ENCODE data around the gene RNF44. TPM values are rescaled to one million over a fixed set of nuclear protein-coding genes. Genes with fewer than 3 reads are reported as not detected.
"Not testable (repeated sequence)": the region's sequence is repeated elsewhere in the genome, so short reads cannot be mapped to it uniquely, and the experiment has no call there.

RNF44 gene
- total RNA-seq, 1 donor from 2014 or later, result 26.1 TPM

DNA sequence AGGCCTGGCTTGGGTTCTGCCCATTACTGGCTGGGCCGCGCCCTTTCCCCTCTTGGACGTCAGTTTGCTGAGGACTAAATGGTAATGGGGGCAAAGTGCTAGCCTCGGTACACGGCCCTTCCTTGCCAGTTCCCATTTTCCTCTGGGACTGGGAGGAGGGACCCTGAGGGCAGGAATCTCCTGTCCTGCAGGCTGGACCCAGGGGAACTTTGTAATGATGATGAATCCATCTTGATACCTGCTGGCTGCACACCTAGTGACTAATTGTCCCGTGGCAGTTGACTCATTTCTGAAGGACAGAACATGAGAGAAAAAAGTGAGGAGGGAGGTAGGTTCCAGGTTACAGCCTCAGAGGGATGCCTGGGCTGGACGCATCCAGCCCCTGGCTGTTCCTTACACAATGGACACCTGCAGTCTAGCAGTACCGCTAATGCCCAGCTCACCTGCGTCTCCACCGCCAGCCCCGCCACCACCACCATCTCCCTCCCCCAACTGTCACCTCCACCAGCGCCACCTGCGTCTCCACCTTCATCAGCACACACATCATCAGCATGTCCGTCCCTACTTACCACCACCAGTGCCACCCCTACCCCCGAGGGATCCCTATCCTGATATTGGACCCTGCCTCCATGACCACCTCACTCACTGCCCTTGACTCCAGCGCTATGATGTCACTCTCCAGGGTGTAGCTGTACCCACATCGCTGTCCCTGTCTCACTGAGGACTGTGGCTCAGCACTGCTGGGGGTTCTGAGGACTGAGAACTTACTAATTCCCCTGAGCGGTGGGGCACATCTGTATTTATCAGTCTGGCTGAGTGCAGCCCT lies 16.3 kb upstream of the RNF44 start:
- DNase-seq (ENCODE audit: extremely low read depth, low read depth, low spot score), result no peak

DNA sequence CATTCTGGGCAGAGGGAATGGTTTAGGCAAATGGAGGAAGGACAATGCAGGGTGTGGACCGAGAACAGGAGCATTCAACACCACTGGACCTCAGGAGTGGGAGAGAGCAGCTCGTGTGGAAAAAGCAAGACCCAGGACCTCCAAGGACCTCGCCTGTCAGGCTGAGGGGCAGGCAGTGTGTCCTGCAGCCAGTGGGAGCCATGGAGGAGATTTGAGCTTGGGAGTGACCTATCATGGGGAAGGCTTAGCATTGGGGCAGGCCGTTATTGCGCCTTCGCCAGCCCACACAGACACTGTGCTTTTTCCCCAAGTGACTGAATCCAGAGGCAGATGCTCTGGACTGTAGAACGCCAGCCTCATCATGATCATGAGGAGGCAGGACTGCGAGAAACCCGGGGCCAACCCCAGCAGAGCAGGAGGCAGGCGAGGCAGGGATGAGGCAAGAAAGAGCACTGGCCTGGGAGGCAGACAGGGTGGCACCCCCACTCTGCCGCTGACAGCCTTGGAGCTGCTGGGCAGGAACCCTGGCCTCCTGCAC lies 15.2 kb upstream of the RNF44 start:
- no peak for DNase-seq (ENCODE audit: extremely low read depth, low read depth, low spot score)

DNA sequence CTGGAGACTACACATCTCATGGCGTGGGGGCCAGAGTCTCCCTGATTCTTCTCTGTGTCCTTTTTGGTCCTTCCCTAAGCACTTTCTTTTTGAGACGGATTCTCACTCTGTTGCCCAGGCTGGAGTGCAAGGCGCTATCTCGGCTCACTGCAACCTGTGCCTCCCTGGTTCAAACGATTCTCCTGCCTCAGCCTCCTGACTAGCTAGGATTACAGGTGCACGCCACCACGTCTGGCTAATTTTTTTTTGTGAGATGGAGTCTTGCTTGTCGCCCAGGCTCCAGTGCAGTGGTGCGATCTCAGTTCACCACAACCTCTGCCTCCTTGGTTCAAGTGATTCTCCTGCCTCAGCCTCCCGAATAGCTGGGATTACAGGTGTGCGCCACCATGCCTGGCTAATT lies 13.7 kb upstream of the RNF44 start:
- DNase-seq (ENCODE audit: extremely low read depth, low read depth, low spot score), result not testable (repeated sequence)

DNA sequence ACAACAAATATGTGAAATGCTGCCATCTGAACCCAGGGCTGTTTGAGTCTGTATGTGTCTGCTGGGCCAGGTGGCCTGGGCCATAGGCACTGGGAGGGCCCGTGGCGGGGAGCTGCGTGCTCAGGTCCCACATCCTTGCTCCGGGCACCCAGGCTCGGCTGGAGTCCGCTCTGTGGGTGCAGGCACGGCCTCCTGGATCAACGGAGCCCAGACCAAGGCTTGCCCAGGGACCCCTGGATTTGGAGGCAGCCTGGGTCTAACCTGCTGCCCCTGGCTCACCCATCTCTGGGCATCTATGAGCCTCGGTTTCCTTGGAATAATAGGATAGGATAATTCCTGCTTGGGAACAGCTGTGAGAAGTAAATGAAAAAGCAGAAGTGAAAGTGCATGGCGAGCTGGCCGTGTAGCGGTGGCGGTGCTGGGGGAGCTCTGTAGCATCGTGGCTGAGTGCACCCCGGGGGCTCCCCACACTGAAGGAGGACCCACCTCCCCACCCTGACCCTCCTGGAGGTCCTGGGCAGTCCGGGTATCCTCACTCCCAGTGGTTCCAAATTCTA lies 13.2 kb upstream of the RNF44 start:
- DNase-seq (ENCODE audit: extremely low read depth, low read depth, low spot score), result no peak

DNA sequence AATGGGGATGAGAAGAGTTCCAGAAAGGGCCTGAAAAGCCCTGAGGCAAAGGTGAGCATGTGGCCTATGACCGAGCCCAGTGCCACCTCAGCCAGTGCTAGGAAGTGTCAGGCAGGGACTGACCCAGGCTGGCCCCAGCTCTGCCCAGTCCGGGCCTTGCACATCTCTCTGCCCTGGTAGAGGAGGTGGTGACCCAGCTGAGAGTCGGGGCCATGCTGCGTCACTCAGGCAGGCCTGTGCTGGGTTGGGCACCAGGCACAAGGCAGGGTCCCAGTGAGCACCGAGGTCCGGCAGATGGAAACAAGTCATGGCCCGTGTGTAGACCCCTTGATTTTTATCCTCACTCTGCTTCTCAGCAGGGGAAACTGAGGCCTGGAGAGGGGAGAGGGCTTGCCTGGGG lies 12.7 kb upstream of the RNF44 start:
- DNase-seq (ENCODE audit: extremely low read depth, low read depth, low spot score), result no peak

DNA sequence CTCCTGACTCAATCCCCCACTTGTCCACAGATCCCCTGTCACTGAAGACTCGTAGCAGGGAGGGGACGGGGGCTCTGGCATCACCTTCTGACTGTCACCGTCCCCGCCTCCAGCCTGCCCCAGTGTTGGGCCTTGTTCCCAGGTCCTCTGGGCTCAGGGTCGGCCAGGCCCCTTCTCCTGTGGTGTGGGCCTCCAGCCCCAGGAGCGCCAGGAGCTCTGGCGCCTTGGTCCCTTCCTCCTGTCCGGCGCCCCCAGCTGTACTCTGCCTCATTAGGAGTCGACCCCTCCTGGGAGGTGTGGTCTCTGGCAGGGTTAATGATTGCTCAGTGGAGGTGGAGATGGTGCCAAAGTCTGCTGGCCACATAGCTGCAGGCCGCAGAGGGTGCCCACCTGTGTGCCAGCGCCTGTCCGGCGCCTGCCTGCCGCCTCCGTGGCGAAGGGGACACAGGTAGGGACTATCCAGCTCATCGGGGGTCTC lies 11.8 kb upstream of the RNF44 start, which contains the start of gene CDHR2:
CDHR2 (plus strand) TSS at position 376 of the 478 bp plus-strand sequence. CDS start 16,011 bp downstream, outside the sequence.
- DNase-seq (ENCODE audit: extremely low read depth, low read depth, low spot score), result no peak

DNA sequence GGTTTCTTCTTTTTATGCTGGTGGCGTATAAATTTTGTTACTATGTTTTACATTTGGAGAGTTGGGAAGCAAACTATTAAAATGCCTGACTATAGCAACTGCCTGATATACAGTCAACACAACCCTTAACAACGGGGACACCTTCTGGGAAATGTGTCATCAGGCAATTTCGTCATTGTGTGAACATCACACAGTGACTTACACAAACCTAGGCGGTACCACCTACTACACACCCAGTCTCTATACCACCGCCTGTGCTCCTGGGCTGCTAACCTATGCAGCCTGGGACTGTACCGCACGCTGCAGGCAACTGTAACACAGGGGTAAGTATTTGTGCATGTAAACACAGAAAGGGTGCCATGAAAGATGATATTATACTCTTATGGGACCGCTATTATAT lies 10.6 kb upstream of the RNF44 start:
- no peak for DNase-seq (ENCODE audit: extremely low read depth, low read depth, low spot score)

DNA sequence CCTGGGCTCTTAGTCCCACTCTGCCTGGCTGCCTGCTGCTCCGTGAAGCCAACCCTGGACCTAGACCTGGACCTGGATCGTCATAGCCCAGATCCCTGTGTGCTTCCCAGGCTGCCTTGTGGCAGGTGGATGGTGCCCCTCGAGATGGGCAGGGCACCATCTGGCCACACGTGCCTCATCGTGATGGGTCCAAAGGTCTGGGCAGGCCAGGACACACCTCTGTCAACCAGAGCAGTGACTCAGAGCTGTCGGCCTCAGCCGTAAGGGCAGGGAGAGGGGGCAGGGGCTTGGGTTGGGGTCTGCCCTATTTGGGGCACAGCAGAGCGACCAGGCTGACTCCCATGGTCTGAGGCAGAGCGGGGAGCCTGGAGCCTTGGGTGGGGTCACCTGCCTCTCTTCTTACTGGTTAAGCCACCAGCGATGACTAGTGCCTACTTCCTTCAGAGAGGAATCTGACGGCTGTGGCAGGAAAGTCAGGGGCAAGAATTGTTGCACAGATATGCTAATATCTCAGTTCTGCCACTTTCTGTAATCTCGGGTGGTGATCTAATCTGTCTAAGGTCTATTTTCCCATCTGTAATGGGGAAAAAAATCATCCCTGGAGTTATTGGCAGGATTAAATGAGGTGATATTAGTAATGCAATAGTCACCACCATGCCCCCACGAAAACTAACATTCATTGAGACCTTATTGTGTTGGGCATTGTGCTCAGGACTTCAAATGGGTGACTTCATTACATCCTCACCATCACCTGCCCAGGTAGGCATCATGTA lies 8.7 kb upstream of the RNF44 start:
- DNase-seq (ENCODE audit: extremely low read depth, low read depth, low spot score), result no peak

DNA sequence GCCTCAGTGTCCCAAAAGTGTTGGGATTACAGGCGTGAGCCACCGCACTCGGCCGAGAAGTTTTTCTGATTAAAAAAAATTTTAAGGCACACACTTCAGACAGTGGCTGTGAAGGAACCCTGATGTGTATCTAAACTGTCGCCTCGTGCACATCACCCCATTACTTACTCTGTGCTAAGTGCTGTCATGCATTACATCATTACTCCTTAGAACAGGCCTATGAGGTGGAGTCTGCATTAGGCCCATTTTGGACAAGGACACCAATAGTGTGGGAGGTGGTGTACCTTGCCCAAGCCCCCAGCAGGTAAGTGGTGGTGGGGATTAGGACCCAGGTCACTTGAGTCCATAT lies 8.2 kb upstream of the RNF44 start:
- no peak for DNase-seq (ENCODE audit: extremely low read depth, low read depth, low spot score)

DNA sequence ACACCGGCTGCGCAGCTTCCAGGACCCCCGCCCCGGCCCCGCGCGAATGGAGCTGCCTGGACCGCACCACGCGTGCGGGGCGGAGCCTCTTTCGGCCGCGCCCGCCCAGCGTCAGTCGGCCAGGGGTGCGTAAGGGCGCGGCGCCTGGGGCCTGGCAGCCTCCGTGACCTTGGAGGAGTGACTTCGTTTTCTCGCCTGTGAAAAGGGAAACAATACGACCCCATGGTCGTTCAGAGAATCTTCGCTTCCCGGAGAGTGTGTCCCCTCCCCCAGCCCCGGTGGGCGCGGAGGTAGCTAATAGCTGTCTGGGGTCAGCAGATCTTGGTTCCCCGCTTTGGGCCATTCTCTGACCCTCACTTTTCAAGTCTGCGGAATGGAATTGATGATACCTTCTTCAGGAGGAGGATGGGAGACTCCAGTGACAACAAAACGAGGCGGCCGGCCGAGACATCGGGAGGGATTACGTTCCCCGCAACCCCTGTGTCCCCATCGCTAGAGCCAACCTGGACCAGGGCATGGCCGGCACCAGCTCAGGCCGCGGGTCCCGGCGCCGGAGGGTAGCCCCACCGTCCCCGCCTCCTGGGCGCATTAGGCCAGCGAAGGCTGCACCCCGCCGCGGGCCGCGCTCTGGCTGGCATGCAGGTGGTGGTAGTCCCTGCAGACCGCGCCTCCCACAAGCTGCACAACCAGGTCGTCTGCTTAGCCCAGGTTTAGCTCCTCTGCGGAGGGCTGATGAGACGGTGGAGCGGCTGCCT lies 6.4 kb upstream of the RNF44 start:
- DNase-seq (ENCODE audit: extremely low read depth, low read depth, low spot score), result no peak

DNA sequence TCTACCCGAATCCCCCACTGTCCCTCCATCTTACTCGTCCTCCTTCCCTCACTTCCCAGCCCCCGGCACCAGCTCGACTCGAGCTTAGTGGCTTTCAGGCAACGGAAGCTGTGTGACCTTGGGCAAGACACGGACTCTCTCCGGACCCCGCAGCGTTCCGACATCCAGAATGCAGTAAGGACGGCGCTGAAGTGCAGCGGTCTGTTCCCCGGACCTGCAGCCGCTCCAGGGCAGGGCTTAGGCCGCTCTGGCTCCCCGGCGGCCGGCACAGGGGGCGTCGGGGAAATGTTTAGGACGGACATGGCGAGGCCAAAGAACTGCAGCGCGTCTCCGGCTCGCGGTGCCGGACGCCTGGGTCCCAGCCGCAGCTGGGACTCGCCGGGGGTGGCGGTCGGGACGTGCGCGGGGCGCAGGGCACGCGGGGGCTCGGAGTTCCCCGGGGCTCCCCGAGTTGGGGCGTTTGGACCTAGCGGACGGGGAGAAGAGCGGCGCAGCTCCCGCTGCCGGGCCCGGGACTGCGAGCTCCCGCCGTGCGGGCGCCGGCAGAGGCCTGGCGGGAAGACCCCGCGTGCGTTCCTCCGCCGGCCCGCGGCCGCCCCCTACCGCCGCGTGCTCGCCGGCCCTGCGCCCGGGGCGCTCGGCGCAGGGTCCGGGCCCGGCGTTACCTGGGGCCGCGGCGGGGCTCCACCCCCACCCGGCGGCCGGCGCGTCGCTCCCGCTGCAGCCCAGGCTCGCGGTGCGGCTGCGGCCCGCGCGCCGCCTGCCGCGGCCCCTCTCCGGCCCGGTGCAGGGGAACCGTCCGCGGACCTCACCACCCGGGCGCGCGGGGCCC lies 5.6 kb upstream of the RNF44 start:
- DNase-seq (ENCODE audit: extremely low read depth, low read depth, low spot score), result no peak

DNA sequence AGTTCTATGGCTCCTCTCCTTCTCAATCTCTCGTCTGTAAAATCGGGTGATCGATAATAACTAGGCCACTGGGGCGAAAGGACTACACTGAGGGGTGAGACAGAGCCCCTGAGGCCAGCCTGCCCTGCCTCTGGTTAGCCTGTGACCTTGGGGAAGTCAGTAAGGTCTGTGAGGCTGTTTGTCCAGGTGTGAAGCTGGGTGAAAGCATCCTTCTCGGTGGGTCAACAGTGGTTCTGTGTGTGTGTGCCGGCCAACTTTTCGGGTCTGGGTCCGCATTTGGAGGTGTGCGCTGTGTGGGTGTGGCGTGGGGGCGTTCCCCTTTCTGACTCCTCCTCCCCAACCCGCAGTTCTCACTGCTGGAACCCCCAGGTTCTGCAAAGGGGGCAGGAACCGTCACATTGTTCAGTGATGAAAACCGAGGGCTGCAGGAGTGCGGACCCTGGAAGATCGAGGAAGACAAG lies 5.0 kb upstream of the RNF44 start:
- DNase-seq (ENCODE audit: extremely low read depth, low read depth, low spot score), result no peak

DNA sequence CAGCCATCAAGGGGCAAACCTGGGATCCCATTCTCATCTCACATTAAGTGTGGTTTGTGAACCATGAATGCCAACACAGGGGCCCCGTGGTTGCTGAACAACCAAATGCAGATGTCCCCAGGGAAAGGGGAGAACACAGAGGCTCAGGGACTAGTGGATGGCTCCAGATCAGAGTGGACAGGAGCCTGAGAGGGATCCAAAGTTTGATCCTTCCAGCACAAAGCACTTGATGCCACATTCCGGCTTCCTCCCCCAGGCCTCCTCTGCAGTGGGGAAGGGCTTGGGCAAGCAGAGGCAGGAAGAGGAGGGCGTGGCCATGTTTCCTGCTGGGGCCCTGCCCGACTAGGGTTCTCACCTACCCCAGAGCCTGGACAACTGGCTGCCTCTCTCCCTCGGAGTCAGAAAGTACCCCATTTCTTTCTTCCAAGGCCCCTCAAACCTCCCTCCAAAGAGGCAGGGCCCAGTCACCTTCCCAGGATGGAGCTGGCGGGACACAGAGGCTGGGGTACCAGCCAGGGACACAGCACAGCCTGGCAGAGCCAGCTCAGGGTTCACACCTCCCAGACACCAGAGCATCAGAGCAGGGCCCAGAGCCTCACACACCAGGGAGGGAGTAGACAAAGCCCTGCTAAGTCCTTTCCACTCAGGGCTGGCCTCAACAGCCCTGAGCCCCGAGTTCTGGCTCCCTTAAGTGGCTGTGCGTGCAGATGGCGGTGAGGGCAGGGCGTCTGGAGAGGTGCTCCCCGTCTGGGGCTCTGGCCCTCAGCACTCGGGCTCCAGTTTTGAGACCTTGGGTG lies 4.3 kb upstream of the RNF44 start:
- no peak for DNase-seq (ENCODE audit: extremely low read depth, low read depth, low spot score)

DNA sequence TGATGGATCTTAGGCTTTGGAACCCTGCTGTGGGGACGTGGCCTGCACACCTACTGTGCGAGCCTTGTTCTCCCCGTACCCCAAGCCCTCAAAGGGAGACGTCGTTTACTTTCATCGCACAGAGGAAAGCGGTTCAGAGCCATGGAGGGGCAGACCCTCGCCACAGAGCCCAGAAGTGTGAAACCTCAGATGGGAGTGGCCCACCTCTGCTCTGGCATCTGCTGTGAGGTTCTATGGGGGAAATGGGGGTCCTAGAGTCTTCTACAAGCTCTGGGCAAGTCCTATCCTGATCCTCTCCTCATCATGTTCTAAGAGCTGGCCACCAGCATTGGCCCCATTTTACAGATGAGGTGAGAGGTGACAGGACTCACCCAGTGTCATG lies 3.7 kb upstream of the RNF44 start:
- DNase-seq (ENCODE audit: extremely low read depth, low read depth, low spot score), result no peak

DNA sequence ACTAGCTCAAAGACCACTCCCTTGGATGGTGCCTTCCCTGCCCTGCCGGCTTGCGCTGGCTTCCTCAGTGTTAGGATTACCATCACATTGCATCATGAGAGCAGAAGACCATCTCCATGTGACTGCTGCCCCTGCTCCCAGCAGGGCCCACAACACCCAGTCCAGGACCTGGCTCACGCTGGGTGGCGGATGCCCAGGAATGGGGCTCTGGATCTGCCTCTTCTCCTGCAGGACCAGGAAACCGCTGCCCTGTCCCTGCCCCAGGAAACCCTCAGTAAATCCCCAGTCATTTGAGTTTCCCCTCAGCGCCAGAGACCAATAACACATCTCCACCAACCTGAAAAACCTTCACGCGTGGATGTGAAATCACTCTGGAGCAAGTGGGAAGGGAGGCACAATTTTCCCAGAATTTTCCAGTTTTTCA lies 3.3 kb upstream of the RNF44 start:
- DNase-seq (ENCODE audit: extremely low read depth, low read depth, low spot score), result no peak

DNA sequence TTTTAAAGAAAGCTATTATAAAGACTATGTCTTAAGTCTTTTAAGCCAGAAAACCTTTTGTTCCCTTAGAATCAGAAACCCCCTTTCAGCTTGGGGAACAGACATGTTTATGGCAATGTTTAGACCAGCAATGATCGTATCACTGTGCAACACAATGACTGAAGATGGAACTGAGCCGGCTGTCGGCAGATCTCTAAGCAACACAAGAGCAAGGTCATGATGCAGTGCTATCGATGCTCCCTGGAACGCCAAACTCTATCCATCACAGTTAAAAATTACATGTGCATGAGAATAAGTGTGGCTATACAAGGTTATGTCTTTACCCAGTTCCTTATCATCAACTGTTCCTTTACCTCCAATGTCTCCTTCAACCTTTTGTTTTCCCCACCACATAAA lies 1.8 kb upstream of the RNF44 start:
- no peak for DNase-seq (ENCODE audit: extremely low read depth, low read depth, low spot score)

DNA sequence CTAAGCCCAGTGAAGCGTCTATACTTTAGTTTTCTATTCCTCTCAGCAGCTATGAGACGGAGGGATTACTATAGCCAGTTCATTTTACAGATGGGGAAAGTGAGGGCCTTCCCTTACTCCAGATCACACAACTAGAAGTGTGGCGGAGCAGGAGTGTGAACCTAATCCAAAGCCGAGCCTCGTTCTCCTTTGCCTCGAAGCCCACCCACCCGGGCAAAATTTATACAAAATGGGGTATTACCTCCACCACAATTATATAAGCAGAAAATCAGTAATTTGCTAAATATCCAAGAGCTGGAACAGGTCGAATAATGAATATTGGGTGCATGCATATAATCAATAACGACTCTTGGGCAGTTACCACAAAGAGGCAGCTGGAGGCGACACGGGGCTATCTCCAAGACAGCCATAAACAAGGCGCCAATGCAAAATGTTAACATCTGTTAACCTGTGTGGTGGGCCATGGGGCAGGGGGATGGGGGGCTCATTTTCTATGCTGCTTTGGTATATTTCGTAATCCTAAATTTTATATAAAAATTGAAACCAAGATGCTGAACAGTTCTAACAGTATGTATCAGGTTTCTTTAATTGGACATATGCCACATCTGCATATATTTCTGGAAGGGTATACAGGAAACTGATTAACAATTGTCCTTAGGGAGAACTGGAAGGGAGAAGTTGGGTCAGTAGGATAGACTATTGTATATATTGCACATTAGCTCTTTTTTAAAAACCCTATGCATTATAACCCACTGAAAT lies 1.2 kb upstream of the RNF44 start:
- no peak for DNase-seq (ENCODE audit: extremely low read depth, low read depth, low spot score)

DNA sequence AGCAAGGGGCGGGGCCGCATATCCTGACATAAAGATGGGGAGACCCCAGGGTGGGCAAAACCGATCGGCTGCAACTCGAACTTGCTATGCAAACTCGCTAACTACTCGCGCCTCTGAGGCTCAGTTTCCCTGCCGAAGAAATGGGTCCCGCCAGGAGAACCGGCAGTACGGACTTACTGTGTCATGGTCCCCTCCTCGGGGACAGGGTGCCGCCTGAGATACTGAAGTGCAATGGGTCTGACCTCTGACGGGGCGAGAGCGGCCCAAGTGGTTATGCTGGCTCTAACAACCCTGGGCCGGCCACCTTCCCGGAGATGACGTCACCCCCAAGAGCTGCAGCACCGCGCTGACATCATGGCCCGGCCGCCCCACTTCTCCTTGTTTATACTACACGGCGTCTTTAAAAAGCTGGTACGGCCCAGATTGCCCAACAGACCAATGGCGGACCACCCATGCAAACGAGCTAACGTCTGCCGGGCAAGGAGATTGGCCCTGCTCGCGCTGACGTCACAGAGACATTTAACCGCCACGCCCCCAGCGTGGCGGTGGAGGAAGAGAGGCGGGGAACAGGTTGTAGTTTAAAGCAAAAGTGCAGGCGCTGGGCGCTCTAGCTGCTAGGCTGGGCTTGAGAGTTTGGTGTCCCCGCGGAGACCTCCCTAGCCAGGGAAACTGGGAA lies 490 bp upstream of the RNF44 start:
- DNase-seq (ENCODE audit: extremely low read depth, low read depth, low spot score), result peak; percentile 91

All from glomerular endothelial cell (primary cell).